ENCODE measurements around the gene FLRT2. TPM values are rescaled to one million over a fixed set of nuclear protein-coding genes. Genes with fewer than 3 reads are reported as not detected.

The FLRT2 gene
- total and polyA plus RNA-seq, 9 of the 15 experiments (the other 6 are each of a cell fraction or from before 2014, with no cell fraction given) = 0.02 TPM; not detected in 8

DNA sequence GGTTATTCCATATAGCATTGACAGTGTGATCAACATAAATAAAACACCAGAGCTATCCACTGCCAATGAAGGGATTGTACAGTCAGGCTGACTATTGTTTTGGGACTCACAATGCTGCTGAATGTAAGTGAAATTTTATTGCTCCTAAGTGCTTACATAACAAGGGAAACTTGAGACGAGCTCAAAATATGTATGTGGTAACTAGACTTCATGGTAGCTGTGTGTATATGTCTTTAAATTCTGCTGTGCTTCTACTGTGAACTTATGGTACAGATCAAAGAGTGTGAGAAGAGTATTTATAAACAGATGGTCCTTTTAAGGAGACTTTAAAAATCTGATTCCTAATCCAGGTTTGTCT, 6.9 kb downstream of the FLRT2 start:
- Histone ChIP-seq H3K9me1 (ENCODE audit: control insufficient read depth, insufficient read depth, low read length) (no peaks in the 10 kb centered on the region), H4K20me1 (replicated peaks; ENCODE audit: control insufficient read depth, insufficient read depth, low read length) (no peaks in the 10 kb centered on the region), H3K27me3 (ENCODE audit: control insufficient read depth in 2 of 2, insufficient read depth in 2 of 2, low read length in 2 of 2) (no peaks in the 10 kb centered on the region), H3K9ac (ENCODE audit: insufficient read depth in 1 of 2, low read depth in 2 of 2, low read length in 2 of 2) (no peak overlapping the region), H3K4me3 (no peak overlapping the region), H3K9me3 (replicated peaks; ENCODE audit: control insufficient read depth, insufficient read depth, low read depth, low read length) (no peaks in the 10 kb centered on the region), H3K36me3 (ENCODE audit: control insufficient read depth, insufficient read depth, low read length) (no peaks in the 10 kb centered on the region), H2AFZ (ENCODE audit: low read depth, low read length) (no peak overlapping the region), H3K4me2 (ENCODE audit: insufficient read depth, low read length) (no peak overlapping the region), H3K79me2 (ENCODE audit: control insufficient read depth, insufficient read depth, low read length) (no peaks in the 10 kb centered on the region), H3K4me1 (replicated peaks in 1 of 2; ENCODE audit: control insufficient read depth in 2 of 2, insufficient read depth in 2 of 2, low read length in 2 of 2) (no peaks in the 10 kb centered on the region), H3K27ac (ENCODE audit: extremely low read depth, low read depth, low read length) (no peak overlapping the region)
- no TSS peak for BruUV-seq (replicated peaks)
- in situ Hi-C loops (cut with MboI) (no loop called here), intact Hi-C loops (cut with micrococcal nuclease) (no loop called here)
- 0% methylated on average over 1 of the region's 1 CpG for WGBS (ENCODE audit: insufficient coverage, low coverage, missing lambda C conversion rate)
- DNase-seq (ENCODE audit: extremely low read depth in 1 of 4, low spot score in 3 of 4) (no peak), ATAC-seq (no peak), FAIRE-seq (no peak)
- ChIA-PET CTCF (ENCODE audit: low intra/inter-chr PET ratio) (no interaction called here), POLR2A (no interaction called here)
- TF ChIP-seq ZNF507 (tag; conservative IDR thresholded peaks at IDR 0.05) (no peak), TEAD4 (IDR thresholded peaks at IDR 0.05; ENCODE audit: low read length) (no peak), TEAD4 (CRISPR knock-in tag; IDR thresholded peaks at IDR 0.05; ENCODE audit: borderline replicate concordance) (no peak), FOXK2 (conservative IDR thresholded peaks at IDR 0.05 in 1 of 2, IDR thresholded peaks at IDR 0.05 in 1 of 2; ENCODE audit: low read depth in 2 of 2) (no peak), BHLHE40 (IDR thresholded peaks at IDR 0.05; ENCODE audit: low read length) (no peak), ZNF780A (CRISPR knock-in tag; IDR thresholded peaks at IDR 0.05) (no peak), XRCC4 (IDR thresholded peaks at IDR 0.05; ENCODE audit: extremely low read depth, insufficient read depth, insufficient read length) (no peak), CCNT2 (IDR thresholded peaks at IDR 0.05; ENCODE audit: borderline replicate concordance, extremely low read depth, insufficient read length, low read depth, low read length) (no peak), FOXP4 (CRISPR knock-in tag; IDR thresholded peaks at IDR 0.05; ENCODE audit: borderline replicate concordance) (no peak), ZNF512 (tag; IDR thresholded peaks at IDR 0.05) (no peak)
- TF ChIP-seq, protein P1, sequence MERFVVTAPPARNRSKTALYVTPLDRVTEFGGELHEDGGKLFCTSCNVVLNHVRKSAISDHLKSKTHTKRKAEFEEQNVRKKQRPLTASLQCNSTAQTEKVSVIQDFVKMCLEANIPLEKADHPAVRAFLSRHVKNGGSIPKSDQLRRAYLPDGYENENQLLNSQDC (CRISPR knock-in tag; IDR thresholded peaks at IDR 0.05) = no peak
- TF ChIP-seq, protein P2, sequence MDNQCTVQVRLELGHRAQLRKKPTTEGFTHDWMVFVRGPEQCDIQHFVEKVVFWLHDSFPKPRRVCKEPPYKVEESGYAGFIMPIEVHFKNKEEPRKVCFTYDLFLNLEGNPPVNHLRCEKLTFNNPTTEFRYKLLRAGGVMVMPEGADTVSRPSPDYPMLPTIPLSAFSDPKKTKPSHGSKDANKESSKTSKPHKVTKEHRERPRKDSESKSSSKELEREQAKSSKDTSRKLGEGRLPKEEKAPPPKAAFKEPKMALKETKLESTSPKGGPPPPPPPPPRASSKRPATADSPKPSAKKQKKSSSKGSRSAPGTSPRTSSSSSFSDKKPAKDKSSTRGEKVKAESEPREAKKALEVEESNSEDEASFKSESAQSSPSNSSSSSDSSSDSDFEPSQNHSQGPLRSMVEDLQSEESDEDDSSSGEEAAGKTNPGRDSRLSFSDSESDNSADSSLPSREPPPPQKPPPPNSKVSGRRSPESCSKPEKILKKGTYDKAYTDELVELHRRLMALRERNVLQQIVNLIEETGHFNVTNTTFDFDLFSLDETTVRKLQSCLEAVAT (IDR thresholded peaks at IDR 0.05) = no peak

Data from K562 (cell line).